Measurements from ENCODE around the gene RNF187.

RNF187 gene

DNA sequence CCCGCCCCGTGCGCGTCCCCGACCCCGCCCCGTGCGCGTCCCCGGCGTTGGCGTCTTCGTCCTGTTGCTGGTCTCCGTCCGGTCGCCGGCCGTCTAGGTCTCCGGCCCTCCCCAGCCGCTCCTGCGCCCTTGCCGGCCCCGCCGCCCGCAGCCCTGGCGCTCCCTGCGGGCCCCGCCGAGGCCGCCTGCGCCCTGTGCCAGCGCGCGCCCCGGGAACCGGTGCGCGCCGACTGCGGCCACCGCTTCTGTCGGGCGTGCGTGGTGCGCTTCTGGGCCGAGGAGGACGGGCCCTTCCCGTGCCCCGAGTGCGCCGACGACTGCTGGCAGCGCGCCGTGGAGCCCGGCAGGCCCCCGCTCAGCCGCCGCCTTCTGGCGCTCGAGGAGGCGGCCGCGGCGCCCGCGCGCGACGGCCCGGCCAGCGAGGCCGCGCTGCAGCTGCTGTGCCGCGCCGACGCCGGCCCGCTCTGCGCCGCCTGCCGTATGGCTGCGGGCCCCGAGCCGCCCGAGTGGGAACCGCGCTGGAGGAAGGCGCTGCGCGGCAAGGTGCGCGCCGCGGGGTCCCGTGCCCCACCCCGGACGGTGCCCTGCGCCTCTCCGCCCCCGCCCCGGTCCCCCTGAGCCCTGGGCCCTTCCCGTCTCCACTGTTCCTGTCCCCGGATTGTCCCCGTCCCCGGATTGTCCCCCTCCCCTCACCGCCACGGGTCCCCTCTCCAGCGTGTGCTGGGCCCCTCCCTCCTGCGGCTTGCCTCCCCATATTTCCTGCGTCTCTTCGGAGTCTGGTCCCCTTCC is at the start of gene RNF187:
RNF187 (plus strand) TSS at position 47 of the 789 bp plus-strand sequence.
- in situ Hi-C loops (cut with MboI; ENCODE audit: low pct_unique_long_range_greater_than_20kb, low sequenced_read_pairs), result no loop called here
- no peak for DNase-seq

DNA sequence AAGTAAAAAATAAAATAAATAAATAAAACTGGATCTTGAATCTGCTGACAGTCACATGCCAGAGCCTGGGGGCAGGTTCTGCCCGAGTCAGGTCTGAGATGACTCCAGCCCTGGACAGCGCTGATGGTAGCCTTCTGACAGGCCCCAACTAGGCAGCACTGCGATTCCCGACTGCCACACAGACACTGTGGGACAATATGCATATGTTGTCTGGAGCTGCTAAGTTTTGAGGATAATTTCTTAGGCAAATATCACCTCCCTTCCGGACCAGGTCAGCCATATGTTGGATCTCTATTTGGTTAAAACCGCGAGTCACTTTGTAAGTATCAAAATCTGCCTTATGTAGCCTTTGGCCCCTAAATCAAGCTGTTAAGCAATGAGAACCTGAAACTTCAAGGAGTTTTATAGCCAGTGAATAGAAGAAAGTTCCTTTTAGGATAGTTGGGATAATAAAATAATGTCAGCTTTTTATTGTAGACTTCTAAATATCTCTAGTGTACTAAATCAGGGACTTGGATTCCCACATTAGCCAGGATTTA is 49.7 kb upstream of the RNF187 start:
- no peak for DNase-seq
- in situ Hi-C loops (cut with MboI; ENCODE audit: low pct_unique_long_range_greater_than_20kb, low sequenced_read_pairs), result no loop called here

DNA sequence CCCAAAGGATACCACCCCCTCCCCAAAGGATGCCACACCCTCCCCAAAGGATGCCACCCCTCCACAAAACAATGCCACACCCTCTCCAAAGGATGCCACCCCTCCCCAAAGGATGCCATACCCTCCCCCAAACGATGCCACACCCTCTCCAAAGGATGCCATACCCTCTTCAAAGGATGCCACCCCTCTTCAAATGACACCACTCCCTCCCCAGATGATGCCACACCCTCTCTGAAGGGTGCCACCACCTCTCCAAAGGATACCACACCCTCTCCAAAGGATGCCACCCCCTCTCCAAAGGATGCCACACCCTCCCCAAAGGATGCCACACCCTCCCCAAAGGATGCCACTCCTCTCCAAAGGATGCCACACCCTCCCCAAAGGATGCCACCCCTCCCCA is 48.9 kb upstream of the RNF187 start:
- in situ Hi-C loops (cut with MboI; ENCODE audit: low pct_unique_long_range_greater_than_20kb, low sequenced_read_pairs), result no loop called here
- DNase-seq, result no peak

DNA sequence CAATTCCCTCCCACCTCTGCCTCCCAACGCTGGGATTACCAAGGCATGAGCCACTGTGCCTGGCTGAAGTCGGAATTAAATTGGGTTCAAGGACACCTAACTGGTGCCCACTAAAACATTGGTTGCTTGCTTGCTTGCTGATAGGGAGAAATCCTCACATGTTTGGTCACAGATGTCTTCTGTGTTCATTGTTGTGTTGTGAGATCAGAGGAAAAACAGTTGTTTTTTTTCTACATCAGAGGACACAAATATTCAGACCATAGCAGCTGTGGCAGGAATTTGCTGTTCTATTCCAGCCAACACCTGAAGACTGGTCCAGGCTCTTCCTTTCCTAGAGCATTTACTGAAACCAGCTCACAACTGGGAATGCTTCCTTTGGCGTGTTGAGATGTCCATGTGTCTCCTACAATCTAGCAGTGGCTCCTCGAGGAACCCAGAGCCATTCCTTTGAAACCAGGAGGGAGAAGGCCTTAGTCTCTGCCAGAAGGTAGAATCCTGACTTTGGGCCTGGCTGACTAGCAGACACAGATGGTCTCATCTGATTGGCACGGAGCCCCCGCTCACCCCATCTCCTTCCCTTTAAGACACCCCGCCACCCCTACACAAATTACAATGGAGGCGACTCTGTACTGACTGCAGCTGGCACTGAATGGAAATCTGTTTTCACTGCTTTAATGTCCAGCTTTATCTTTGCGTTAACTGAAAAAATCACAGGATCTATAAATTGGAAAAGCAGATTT is 46.3 kb upstream of the RNF187 start:
- no peak for DNase-seq
- in situ Hi-C loops (cut with MboI; ENCODE audit: low pct_unique_long_range_greater_than_20kb, low sequenced_read_pairs), result no loop called here

DNA sequence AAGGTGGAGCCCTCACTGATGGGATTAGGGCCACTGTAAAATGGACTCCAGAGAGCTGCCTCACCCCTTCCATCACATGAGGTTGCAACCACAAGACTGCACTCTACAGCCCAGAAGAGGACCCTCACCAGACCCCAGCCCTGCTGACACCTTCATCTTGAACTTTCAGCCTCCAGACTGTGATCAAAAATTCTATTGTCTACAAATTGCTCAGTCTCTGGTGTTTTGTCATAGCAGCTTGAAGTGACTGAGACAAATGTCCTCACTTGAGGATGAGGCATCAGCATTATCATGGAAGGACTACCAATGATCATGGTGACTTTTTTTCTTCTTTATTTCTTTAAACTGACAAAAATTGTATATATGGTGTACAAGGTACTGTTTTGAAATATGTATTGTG is 43.8 kb upstream of the RNF187 start:
- DNase-seq, result no peak
- in situ Hi-C loops (cut with MboI; ENCODE audit: low pct_unique_long_range_greater_than_20kb, low sequenced_read_pairs), result no loop called here

DNA sequence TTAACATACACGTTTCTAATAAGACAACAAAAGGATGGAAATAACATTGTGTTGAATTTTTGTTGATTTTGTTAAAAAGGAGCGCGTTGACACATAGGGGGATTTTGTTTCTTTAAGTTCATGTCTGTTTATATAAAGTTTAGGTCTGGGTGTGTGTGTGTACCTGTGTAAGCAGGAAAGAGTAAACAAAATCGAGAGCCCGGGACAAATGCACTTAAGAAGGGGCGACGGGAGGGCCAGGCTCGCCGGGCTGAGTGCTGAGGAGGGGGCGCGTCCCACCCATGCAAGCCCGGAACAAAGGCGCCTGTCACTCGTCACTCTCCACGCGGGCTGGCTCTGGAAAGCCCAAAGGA is 41.7 kb upstream of the RNF187 start:
- no peak for DNase-seq
- in situ Hi-C loops (cut with MboI; ENCODE audit: low pct_unique_long_range_greater_than_20kb, low sequenced_read_pairs), result no loop called here

DNA sequence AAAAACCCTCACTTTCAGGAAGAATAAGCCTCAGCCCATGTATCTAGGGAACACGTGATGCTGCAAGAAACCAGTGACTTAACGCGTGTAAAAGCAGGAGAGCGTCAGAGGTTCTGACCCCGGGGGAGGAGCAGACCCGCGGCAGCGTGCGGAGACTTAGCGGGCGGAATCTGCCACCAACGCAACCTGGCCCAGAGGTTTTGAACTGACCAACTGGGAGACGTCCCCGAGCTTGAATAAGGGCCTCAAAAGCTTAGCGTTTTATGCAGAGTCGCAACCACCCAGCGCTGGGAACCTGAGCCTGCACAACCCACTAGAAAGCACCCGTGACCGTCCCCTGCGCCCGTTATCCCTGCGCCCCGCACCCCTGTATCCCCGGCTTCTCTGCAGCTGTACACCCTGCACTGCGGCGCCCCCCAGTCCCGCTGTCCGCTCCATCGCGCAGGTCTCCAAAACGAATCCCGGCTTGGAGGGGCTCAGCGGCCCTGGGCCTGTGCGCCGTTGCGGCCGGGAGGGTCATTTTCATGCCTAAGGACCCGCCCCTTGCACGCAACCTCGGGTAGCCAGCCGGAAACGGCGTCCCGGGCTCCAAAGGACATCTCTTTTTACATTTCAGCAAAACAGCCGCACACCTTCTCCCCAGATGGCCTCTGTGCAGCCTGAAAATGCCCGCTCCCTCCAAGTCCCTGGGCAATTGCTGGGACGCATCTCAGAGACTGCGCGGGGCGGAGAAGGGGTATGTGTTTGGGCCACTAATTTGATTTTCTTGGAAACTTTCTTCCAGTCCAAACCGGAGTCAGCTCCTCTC is 41.1 kb upstream of the RNF187 start:
- no peak for DNase-seq
- in situ Hi-C loops (cut with MboI; ENCODE audit: low pct_unique_long_range_greater_than_20kb, low sequenced_read_pairs), result no loop called here

DNA sequence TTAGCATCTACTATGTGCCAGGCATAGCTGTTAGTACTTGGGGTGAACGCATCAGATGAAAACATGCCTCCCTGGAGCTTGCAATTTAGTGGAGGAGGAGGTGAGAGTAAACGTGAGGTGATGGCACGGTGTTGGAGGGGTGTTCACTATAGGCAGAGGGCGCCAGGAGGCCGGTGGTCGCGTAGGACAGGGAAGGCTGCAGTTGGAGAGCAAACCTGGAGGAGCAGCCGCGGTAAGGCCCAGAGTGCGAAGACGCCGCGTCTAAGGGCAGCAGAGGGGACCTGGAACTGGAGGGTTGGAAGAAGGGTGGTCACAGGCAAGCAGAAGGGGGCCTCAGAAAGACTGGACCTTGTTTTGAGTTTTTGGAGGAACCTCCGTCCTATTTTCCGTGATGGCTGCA is 40.3 kb upstream of the RNF187 start:
- in situ Hi-C loops (cut with MboI; ENCODE audit: low pct_unique_long_range_greater_than_20kb, low sequenced_read_pairs), result no loop called here
- DNase-seq, result no peak

DNA sequence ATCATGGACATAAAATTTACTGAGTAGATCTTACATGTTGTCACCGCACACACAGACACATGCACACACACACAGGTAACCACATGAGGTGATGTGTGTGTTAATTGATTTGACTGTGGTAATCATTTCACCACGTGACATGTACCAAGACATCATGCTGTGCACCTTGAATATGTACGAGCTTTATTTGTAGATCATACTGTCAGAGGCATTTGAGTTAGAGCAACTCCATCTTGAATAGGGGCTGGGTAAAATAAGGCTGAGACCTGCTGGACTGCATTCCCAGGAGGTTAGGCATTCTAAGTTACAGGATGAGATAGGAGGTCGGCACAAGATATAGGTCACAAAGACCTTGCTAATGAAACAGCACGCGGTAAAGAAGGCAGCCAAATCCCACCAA is 38.8 kb upstream of the RNF187 start:
- no peak for DNase-seq
- in situ Hi-C loops (cut with MboI; ENCODE audit: low pct_unique_long_range_greater_than_20kb, low sequenced_read_pairs), result no loop called here

DNA sequence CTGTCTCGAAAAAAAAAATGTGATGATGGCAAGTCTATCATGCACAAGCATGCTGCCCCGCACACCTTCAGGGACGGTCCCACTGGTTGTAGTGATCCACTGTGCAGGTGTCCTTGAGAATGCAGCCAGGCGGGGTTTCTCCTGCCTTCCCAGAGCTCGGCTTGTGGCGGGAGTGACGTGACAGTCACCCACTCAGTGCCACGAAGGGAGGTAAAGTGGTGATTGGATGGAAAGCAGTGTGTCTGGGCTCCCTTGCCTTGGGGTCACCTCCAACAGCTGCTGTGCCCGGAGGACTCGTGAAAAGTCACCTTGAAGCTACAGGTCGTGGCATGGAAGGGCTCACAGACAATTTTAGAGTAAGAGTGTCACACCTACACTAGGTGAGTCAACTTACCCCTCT is 37.0 kb upstream of the RNF187 start:
- in situ Hi-C loops (cut with MboI; ENCODE audit: low pct_unique_long_range_greater_than_20kb, low sequenced_read_pairs), result no loop called here

DNA sequence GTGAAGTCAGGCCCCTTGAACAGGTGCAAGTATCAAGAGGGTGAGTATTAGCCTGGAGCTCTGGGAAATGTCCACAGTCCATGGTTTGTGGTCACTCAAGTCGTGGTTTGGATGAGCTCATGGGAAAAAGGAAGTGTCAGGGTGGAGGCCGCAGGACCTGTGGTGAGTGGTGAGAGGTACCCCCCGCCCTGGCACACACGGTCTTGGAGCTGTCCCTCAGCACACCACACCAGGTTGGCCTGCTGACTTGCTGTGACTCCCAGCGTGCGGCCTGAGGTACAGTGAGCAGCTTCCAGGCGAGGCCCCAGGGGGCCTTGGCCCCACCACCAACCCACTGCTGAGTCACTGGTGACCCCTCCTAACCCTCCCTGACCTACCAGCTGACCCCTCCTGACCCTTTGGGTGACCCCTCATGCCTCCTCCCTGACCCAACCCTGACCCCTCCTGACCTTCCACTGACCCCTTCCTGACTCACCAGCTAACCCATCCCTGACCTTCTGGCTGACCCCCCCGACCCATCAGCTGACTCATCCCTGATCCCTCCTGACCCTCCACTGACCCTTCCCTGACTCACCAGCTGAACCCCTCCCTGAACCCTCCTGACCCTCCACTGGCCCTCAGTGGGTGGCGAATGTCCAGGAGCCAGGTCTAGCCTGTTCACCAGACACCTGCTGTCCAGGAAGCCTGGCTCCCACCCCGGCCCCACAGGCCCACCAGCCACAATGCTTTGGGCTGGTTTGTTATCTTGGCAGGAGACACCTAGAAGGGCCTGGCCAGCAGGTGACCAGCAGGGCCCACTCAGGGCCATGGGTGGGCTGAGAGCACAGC is 34.8 kb upstream of the RNF187 start:
- DNase-seq, result no peak
- in situ Hi-C loops (cut with MboI; ENCODE audit: low pct_unique_long_range_greater_than_20kb, low sequenced_read_pairs), result no loop called here

More for the DNA sequence above, 37.0 kb upstream of the RNF187 start:
- no peak for DNase-seq

DNA sequence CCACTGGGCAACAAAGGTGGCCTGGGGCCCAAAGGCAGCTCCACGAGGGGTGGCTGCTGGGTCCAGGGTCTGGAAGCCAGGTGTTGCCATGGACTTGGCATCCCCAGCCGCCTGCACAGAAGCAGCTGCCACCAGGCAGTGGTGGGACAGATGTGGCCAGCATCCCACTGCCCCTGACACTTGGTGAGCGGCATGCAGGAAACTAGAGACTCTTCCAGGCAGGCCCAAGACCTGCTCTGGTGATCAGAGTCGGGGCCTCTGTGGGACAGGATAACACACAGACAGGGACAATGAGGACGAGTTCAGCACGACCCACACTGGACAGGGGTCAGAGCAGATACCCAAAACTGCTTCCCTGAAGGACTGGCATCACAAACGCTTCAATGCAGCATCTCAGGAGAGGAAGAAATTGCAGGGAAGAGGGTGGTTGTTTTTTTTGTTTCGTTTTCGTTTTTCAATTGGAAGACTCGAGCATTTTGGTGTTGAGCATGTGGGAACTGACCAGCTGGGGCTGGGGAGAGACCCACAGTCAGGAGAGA is 34.1 kb upstream of the RNF187 start:
- in situ Hi-C loops (cut with MboI; ENCODE audit: low pct_unique_long_range_greater_than_20kb, low sequenced_read_pairs), result no loop called here

DNA sequence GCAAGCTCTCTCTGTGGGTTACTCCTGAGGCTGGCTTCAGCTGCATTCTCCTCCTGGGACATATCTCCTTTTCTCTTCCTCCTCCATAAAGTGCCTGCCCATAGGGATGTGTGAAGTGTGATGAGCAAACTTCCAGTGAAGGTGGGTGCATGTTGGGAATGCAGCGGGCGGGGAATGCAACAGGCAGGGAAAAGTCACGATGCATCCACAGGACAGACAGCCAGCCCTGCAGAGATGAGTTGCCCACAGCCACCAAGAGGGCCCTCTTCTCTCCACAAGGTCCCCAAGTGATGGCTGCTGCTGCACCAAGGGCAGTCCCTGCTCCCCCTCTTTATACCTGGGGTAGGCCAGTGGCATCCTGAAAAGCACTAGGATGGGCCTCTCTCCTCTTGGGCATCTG is 33.6 kb upstream of the RNF187 start:
- in situ Hi-C loops (cut with MboI; ENCODE audit: low pct_unique_long_range_greater_than_20kb, low sequenced_read_pairs), result no loop called here
- no peak for DNase-seq

More for the DNA sequence above, 34.1 kb upstream of the RNF187 start:
- no peak for DNase-seq

DNA sequence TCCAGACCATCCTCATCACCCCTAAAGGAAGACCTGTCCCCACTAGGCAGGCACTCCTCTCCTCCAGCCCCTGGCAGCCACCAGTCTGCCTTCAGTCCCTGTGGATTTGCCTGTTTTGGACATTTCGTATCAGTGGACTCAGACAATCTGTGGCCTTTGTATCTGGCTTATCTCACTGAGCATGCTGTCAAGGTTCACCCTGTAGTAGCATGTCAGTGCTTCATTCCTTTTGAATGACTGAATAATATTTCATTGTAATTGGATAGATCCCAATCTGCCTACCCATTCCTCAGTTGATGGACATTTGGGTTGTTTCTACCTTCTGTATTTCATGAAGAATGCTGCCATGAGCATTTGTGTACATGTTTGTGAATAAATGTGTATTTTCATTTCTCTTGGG is 32.9 kb upstream of the RNF187 start:
- DNase-seq, result no peak
- in situ Hi-C loops (cut with MboI; ENCODE audit: low pct_unique_long_range_greater_than_20kb, low sequenced_read_pairs), result no loop called here

DNA sequence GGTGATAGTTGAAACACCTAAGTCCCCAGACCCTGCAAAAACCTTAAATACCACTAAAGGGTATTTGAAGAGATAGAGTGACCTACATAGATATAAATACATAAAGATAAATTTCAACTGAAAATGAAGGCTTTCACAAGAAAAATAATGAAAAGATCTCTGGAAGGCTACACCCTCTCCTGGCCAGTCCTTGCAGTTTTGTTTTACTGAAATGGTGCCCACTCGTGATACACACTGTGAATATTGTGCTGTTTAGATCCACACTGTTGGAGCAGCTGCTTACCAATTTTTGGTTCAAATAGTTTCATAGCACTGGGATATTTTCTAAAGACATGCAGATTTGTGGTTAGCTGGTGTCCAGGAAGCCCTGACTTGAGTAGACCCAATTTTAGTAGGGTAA is 31.5 kb upstream of the RNF187 start:
- in situ Hi-C loops (cut with MboI; ENCODE audit: low pct_unique_long_range_greater_than_20kb, low sequenced_read_pairs), result no loop called here
- DNase-seq, result peak; percentile 33

DNA sequence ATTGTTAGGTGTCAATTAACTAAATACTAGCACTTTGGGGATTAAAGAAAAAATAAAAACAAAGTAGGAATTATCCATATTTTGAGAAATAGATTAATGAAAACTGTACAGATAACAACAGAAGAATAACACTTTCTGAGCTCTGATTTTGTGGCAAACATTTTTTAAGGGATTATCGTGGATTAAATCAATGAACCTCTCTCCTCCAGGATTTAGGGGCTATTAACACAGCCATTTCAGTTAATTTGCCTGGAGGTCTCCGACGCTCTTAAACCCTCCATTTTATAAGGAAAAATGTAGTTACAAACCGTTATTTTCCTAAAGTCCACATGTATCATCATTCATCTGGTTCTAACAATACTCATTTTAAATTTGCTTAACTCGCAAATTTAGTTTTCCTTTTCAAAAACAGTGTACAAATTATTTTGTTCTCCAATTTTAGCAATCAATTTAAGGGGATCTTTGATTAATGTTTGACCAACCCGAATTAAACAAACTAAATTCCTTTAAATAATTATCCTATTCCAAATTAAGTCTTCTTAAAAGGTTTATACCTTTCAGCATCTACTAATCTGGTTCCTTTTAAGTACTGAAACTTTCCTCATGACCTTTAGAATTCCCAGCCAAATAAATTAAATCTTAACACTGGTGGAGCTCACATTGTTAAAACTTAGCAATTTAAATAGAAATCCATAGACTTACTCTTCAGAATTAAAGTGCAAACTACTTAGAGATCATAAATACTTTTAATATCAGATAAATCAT is 30.7 kb upstream of the RNF187 start:
- in situ Hi-C loops (cut with MboI; ENCODE audit: low pct_unique_long_range_greater_than_20kb, low sequenced_read_pairs), result no loop called here
- no peak for DNase-seq

DNA sequence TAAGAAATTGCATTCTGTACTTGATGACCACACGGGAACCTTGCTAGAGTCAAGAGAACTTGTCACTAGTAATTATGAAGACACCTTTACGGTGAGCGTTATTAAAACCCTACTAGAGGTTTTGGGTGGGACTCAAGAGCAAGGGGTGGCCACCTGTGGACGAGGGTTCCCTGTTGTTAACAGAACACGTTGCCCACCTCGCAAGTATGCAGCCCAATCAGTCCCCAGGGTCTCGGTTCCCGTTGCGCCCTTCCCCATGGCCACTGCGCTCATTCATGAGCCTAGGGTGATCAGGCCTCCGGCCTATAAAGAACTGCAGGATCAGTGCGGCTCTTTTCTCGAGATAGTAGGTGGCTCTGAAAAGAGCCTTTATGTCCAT is 30.2 kb upstream of the RNF187 start:
- no peak for DNase-seq

More for the DNA sequence above, 30.2 kb upstream of the RNF187 start:
- in situ Hi-C loops (cut with MboI; ENCODE audit: low pct_unique_long_range_greater_than_20kb, low sequenced_read_pairs), result no loop called here
